CD14-positive monocyte (primary cell): ENCODE measurements around the gene CRMP1. TPM values are rescaled to one million over a fixed set of nuclear protein-coding genes. Genes with fewer than 3 reads are reported as not detected.

Experiments used
- DNase-seq, 3 donors: peaks; one replicate each; pipeline ENCODE4 v3.0.0-alpha.2; 2011 to 2022
- H2AFZ ChIP-seq: 2 replicates; pipeline ENCODE4 v1.6.0; 2012; ENCODE audit warnings: mild to moderate bottlenecking, low read depth, low read length, inconsistent platforms; ENCODE audit not compliant: insufficient read depth, poor library complexity, severe bottlenecking
- H3K27ac ChIP-seq, 2 donors: 1 replicate in 1 of 2; 2 replicates in 1 of 2; pipeline ENCODE4 v1.5.1; 2012 to 2013; ENCODE audit warnings: low read length in 2 of 2, control low read depth in 1 of 2, inconsistent platforms in 1 of 2, low read depth in 1 of 2, mild to moderate bottlenecking in 1 of 2
- H3K27me3 ChIP-seq, 2 donors: one replicate each; pipeline versions ENCODE4 v1.6.0 to v1.6.1; 2011 to 2013; ENCODE audit warnings: low read length in 2 of 2; ENCODE audit not compliant: control insufficient read depth in 2 of 2, insufficient read depth in 2 of 2
- H3K36me3 ChIP-seq, 2 donors: replicated peaks in 1 of 2; 1 replicate in 1 of 2; 2 replicates in 1 of 2; pipeline versions ENCODE4 v1.5.1 to v1.6.1; 2012 to 2013; ENCODE audit warnings: low read length in 2 of 2, control low read depth in 1 of 2, inconsistent platforms in 1 of 2, mild to moderate bottlenecking in 1 of 2; ENCODE audit not compliant: insufficient read depth in 2 of 2, control insufficient read depth in 1 of 2
- H3K4me1 ChIP-seq, 2 donors: 1 replicate in 1 of 2; 2 replicates in 1 of 2; pipeline versions ENCODE4 v1.5.1 to v1.6.1; 2012 to 2013; ENCODE audit warnings: low read length in 2 of 2, control low read depth in 1 of 2, inconsistent platforms in 1 of 2, mild to moderate bottlenecking in 1 of 2, moderate library complexity in 1 of 2; ENCODE audit not compliant: insufficient read depth in 2 of 2, control insufficient read depth in 1 of 2
- H3K4me2 ChIP-seq: replicated peaks from 2 replicates; pipeline ENCODE3; 2012; ENCODE audit warnings: low read length, moderate library complexity, mild to moderate bottlenecking; ENCODE audit not compliant: poor library complexity, severe bottlenecking; ENCODE audit errors: extremely low read depth
- H3K4me3 ChIP-seq, 3 experiments: fragments of 200-600 bp in 1 of 3; sonication (generic) in 1 of 3; replicated peaks in 1 of 3; 1 replicate in 2 of 3; 2 replicates in 1 of 3; pipeline ENCODE4 v1.5.1; 2011 to 2013; ENCODE audit warnings: low read length in 3 of 3, mild to moderate bottlenecking in 3 of 3, control low read depth in 2 of 3, low read depth in 2 of 3, inconsistent platforms in 1 of 3, moderate library complexity in 1 of 3
- H3K79me2 ChIP-seq: 2 replicates; pipeline ENCODE4 v1.6.0; 2012; ENCODE audit warnings: mild to moderate bottlenecking, control low read depth, inconsistent platforms, low read length, moderate library complexity; ENCODE audit not compliant: insufficient read depth
- H3K9ac ChIP-seq: 2 replicates; pipeline ENCODE4 v1.6.0; 2017; ENCODE audit warnings: low read length, mild to moderate bottlenecking; ENCODE audit not compliant: insufficient read depth, poor library complexity, severe bottlenecking
- H3K9me3 ChIP-seq, 2 donors: replicated peaks in 1 of 2; 1 replicate in 1 of 2; 2 replicates in 1 of 2; pipeline versions ENCODE4 v1.5.1 to v1.6.1; 2012 to 2013; ENCODE audit warnings: low read length in 2 of 2, control low read depth in 1 of 2; ENCODE audit not compliant: control insufficient read depth in 1 of 2, insufficient read depth in 1 of 2
- H4K20me1 ChIP-seq: 2 replicates; pipeline ENCODE4 v1.6.0; 2012; ENCODE audit warnings: mild to moderate bottlenecking, low read length, control low read depth, moderate library complexity; ENCODE audit not compliant: insufficient read depth
- H3K27ac Mint-ChIP-seq, 7 donors: one replicate each; pipeline ENCODE4 v1.8.0; 2020; ENCODE audit warnings: mild to moderate bottlenecking in 7 of 7, mixed read lengths in 7 of 7, moderate library complexity in 6 of 7, inconsistent platforms in 2 of 7
- H3K27me3 Mint-ChIP-seq, 3 donors: one replicate each; pipeline ENCODE4 v1.8.0; 2021 to 2022; ENCODE audit warnings: low read depth in 3 of 3, mild to moderate bottlenecking in 3 of 3, mixed read lengths in 3 of 3, moderate library complexity in 3 of 3, inconsistent platforms in 1 of 3
- H3K36me3 Mint-ChIP-seq, 2 donors: one replicate each; pipeline ENCODE4 v1.8.0; 2020; ENCODE audit warnings: mixed read lengths in 2 of 2, inconsistent platforms in 1 of 2, mild to moderate bottlenecking in 1 of 2
- H3K4me1 Mint-ChIP-seq: one replicate; pipeline ENCODE4 v1.8.0; 2020; ENCODE audit warnings: mild to moderate bottlenecking, mixed read lengths
- H3K4me3 Mint-ChIP-seq, 2 donors: one replicate each; pipeline ENCODE4 v1.8.0; 2020; ENCODE audit warnings: mild to moderate bottlenecking in 2 of 2, mixed read lengths in 2 of 2, moderate library complexity in 1 of 2
- H3K9me3 Mint-ChIP-seq, 7 donors: one replicate each; pipeline ENCODE4 v1.8.0; 2020 to 2022; ENCODE audit warnings: mixed read lengths in 7 of 7, mild to moderate bottlenecking in 6 of 7, moderate library complexity in 6 of 7, inconsistent platforms in 2 of 7
- WGBS: methylation state at CpG from one replicate; pipeline ENCODE4 v1.1.5; 2013; ENCODE audit warnings: missing lambda C conversion rate; ENCODE audit not compliant: insufficient coverage; 5-methylcytosine and 5-hydroxymethylcytosine counted together
- intact Hi-C, 2 donors: fragments of 100-400 bp; cut with micrococcal nuclease; formaldehyde crosslinking; loops; one replicate each; pipeline versions ENCODE4 v1.15.0 to v1.15.1; 2023
- polyA plus RNA-seq, 3 donors: library from polyadenylated mRNA; depleted of rRNA in 1 of 3; unstranded in 2 of 3; stranded (reverse) in 1 of 3; fragments of 300-500 nt in 2 of 3; fragments of >200 nt in 1 of 3; fragmentation: Illumina TruSeq in 2 of 3; gene quantifications; 1 replicate in 2 of 3; 2 replicates in 1 of 3; pipeline ENCODE4 v1.2.3, GENCODE V29; 2012 to 2021
- TF ChIP-seq, protein P1 (sequence below): fragments of 200-600 bp; IDR thresholded peaks from one replicate; pipeline ENCODE4 v1.8.0; 2022; ENCODE audit warnings: antibody characterized with exemption, mild to moderate bottlenecking

Gene CRMP1
- polyA plus RNA-seq, 3 donors = not detected

DNA sequence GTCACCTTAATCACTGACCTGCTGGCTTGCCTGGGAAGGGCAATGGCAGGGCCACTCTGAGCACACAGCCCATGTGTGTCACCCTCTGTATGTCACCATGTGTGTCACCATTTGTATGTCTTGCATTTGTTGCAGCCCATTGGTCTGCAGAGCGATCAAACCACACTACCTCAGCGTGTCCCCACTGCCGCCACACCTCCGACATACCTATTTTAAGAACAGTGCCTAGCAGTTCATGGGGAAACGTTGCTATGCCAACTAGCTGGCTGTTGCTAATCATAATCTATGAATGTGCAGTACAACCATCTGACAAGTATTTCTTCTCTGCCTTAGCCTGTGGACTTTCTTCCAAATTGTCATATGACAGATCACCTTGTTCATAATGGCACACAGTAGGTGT lies 8.0 kb upstream of the CRMP1 start:
- TF ChIP-seq, protein P1, sequence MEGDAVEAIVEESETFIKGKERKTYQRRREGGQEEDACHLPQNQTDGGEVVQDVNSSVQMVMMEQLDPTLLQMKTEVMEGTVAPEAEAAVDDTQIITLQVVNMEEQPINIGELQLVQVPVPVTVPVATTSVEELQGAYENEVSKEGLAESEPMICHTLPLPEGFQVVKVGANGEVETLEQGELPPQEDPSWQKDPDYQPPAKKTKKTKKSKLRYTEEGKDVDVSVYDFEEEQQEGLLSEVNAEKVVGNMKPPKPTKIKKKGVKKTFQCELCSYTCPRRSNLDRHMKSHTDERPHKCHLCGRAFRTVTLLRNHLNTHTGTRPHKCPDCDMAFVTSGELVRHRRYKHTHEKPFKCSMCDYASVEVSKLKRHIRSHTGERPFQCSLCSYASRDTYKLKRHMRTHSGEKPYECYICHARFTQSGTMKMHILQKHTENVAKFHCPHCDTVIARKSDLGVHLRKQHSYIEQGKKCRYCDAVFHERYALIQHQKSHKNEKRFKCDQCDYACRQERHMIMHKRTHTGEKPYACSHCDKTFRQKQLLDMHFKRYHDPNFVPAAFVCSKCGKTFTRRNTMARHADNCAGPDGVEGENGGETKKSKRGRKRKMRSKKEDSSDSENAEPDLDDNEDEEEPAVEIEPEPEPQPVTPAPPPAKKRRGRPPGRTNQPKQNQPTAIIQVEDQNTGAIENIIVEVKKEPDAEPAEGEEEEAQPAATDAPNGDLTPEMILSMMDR = no peak
- peaks cover 0 to 7% (median 0%) of the 10 kb centered on the region in 7 donors for H3K9me3 Mint-ChIP-seq
- no peak for DNase-seq
- H3K4me2 ChIP-seq = no peak overlapping the region
- no peaks in the 10 kb centered on the region for H3K79me2 ChIP-seq
- intact Hi-C loops = no loop called here
- no peak overlapping the region for H3K4me3 ChIP-seq
- H3K4me3 Mint-ChIP-seq = no peak overlapping the region
- H3K27me3 ChIP-seq = peaks cover 0 to 3% of the 10 kb centered on the region in 2 donors
- no peaks in the 10 kb centered on the region for H4K20me1 ChIP-seq
- H3K27ac Mint-ChIP-seq = peak overlapping the region in 1 of 7 donors; percentile 59
- no peaks in the 10 kb centered on the region for H3K4me1 Mint-ChIP-seq
- H3K9ac ChIP-seq = no peak overlapping the region
- no peaks in the 10 kb centered on the region for H3K36me3 Mint-ChIP-seq
- no peak overlapping the region for H3K27ac ChIP-seq
- no peaks in the 10 kb centered on the region for H3K36me3 ChIP-seq
- no peak overlapping the region for H2AFZ ChIP-seq
- no peaks in the 10 kb centered on the region for H3K9me3 ChIP-seq
- no peaks in the 10 kb centered on the region for H3K4me1 ChIP-seq
- H3K27me3 Mint-ChIP-seq = peaks cover 8 to 30% (median 23%) of the 10 kb centered on the region in 3 donors
- 88% methylated on average over 5 of the region's 5 CpGs for WGBS

DNA sequence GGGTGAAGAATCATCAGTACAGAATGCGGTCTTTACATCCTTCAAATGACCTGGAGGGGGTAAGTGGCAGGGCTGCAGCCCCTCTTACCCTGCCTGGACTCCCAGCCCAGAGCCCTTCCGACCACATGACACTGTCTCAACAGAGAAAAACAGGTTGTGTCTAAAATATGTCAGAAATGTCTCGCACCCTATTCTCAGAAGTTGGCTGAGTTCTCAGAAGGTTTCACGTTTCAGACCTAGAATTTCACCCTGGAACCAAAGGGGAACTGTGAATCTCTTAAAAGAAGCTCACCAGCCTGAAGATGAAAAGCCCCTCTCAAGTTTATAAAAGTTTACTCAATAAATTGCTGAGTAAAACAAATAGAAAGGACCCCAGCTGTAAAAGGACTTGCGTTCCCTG lies 7.0 kb upstream of the CRMP1 start:
- intact Hi-C loops = no loop called here
- Histone ChIP-seq H3K27me3 (peaks cover 0 to 7% of the 10 kb centered on the region in 2 donors), H3K79me2 (no peaks in the 10 kb centered on the region), H3K4me3 (no peak overlapping the region), H3K27ac (no peak overlapping the region), H4K20me1 (no peaks in the 10 kb centered on the region), H3K36me3 (no peaks in the 10 kb centered on the region), H2AFZ (no peak overlapping the region), H3K9me3 (no peaks in the 10 kb centered on the region), H3K4me1 (no peaks in the 10 kb centered on the region), H3K4me2 (no peak overlapping the region), H3K9ac (no peak overlapping the region)
- H3K36me3 Mint-ChIP-seq = no peaks in the 10 kb centered on the region
- H3K4me1 Mint-ChIP-seq = no peaks in the 10 kb centered on the region
- TF ChIP-seq, protein P1 = no peak
- H3K27me3 Mint-ChIP-seq = peaks cover 6 to 32% (median 21%) of the 10 kb centered on the region in 3 donors
- no peak overlapping the region for H3K27ac Mint-ChIP-seq
- WGBS = 33% methylated on average over 1 of the region's 5 CpGs
- no peak for DNase-seq
- peaks cover 0 to 7% (median 0%) of the 10 kb centered on the region in 7 donors for H3K9me3 Mint-ChIP-seq
- H3K4me3 Mint-ChIP-seq = no peak overlapping the region
